H1 (cell line): Measurements from ENCODE around the gene NADK2. TPM values are rescaled to one million over a fixed set of nuclear protein-coding genes. Genes with fewer than 3 reads are reported as not detected.

Experiments used
- JUN ChIP-seq: IDR thresholded peaks from 2 replicates; pipeline ENCODE4 v1.6.1; 2011; ENCODE audit warnings: low read depth, mild to moderate bottlenecking, improper control_type of control experiment, low read length
- SAP30 ChIP-seq: fragments of 300-600 bp; sonication (generic); IDR thresholded peaks from 2 replicates; pipeline ENCODE4 v1.7.1; 2012; ENCODE audit warnings: low read length, moderate library complexity, mild to moderate bottlenecking, inconsistent platforms; ENCODE audit not compliant: insufficient read depth, insufficient replicate concordance
- polyA plus RNA-seq, 7 experiments: library from polyadenylated mRNA; depleted of rRNA in 3 of 7; stranded (reverse) in 5 of 7; unstranded in 2 of 7; fragments of >200 nt in 5 of 7; fragments of 200-250 nt in 2 of 7; gene quantifications; 1 replicate in 5 of 7; 2 replicates in 1 of 7; 4 replicates in 1 of 7; pipeline versions ENCODE4 v1.2.1 to v1.2.3, GENCODE V29; 2011 to 2013; ENCODE audit warnings: missing spikeins in 2 of 7, mixed read lengths in 2 of 7
- total RNA-seq: library from RNA; stranded (reverse); fragmentation: NEBNext Ultra II Directional; extraction: Animal tissue kit (Norgen Biotek cat#: 25700); gene quantifications from 2 replicates; pipeline ENCODE4 v1.2.1, GENCODE V29; 2021

Gene NADK2
- total and polyA plus RNA-seq, 2 of the 8 experiments (the other 6 are each of a cell fraction or from before 2014, with no cell fraction given), result 3.4 to 16.1 TPM

GRCh38 chr5:36150676-36151433, 90.9 kb downstream of the NADK2 start (continued):
- TF ChIP-seq SAP30 (peak; percentile 69), JUN (no peak)
